ENCODE results near the gene UNC13D.

The UNC13D gene

GRCh38 chr17:75779250-75779986 is 64.8 kb downstream of the UNC13D start (continued):
- TF ChIP-seq ZSCAN5A (tag by site-specific recombination; IDR thresholded peaks at IDR 0.05) (peak; percentile 91), ZXDB (tag by site-specific recombination; IDR thresholded peaks at IDR 0.05) (peak; percentile 41; the same call in 1 of the 2 replicates), ZBTB44 (tag by site-specific recombination; IDR thresholded peaks at IDR 0.05) (peak; percentile 8; the same call in 1 of the 2 replicates), ZSCAN16 (tag by site-specific recombination; IDR thresholded peaks at IDR 0.05) (peak; percentile 58; the same call in 1 of the 2 replicates), ZNF514 (tag by site-specific recombination; IDR thresholded peaks at IDR 0.05) (no peak), ZNF549 (tag by site-specific recombination; IDR thresholded peaks at IDR 0.05) (no peak), BCL11B (tag by site-specific recombination; IDR thresholded peaks at IDR 0.05; ENCODE audit: low read depth) (no peak), ZNF645 (tag by site-specific recombination; IDR thresholded peaks at IDR 0.05) (peak; percentile 84; the same call in 1 of the 2 replicates), ZNF621 (tag by site-specific recombination; IDR thresholded peaks at IDR 0.05) (no peak), ZNF19 (tag by site-specific recombination; IDR thresholded peaks at IDR 0.05; ENCODE audit: low read depth) (no peak), ZNF223 (tag by site-specific recombination; IDR thresholded peaks at IDR 0.05) (no peak), ZNF623 (tag by site-specific recombination; IDR thresholded peaks at IDR 0.05) (no peak; the same call in 1 of the 2 replicates)

GRCh38 chr17:75778861-75779249 is 65.3 kb downstream of the UNC13D start:
- no peaks in the 10 kb centered on the region for H3K9me3 ChIP-seq (ENCODE audit: control insufficient read depth, insufficient read depth, low read depth, low read length)
- ChIA-PET CTCF (interaction anchor here (0.8 to 9.4 kb wide), 6 partner anchors 13 to 112 kb away, joined by 3 to 73 read pairs (median 4); partner anchors contain the start of genes GALK1 and RECQL5), POLR2A (interaction anchor here (0.6 to 8.1 kb wide), 9 partner anchors 12 to 259 kb away, joined by 4 to 234 read pairs (median 5); partner anchors contain the start of genes GALK1, TRIM65 and WBP2)
- H3K4me1 ChIP-seq (ENCODE audit: control insufficient read depth, insufficient read depth, low read length): peaks cover 14% of the 10 kb centered on the region; the same call in 1 of the 2 replicates
- H3K27ac ChIP-seq (ENCODE audit: extremely low read depth, low read depth, low read length): peak overlapping the region; percentile 94
- H3K36me3 ChIP-seq (ENCODE audit: control insufficient read depth in 2 of 2, insufficient read depth in 1 of 2, low read length in 2 of 2): peaks cover 0 to 49% of the 10 kb centered on the region in 2 experiments; a peak in 2 of 3 replicates
- H3K4me3 ChIP-seq (ENCODE audit: low read depth, low read length): peak overlapping the region; percentile 72
- TF ChIP-seq ZFP69B (tag by site-specific recombination; IDR thresholded peaks at IDR 0.05) (no peak), CTCF (tag by site-specific recombination; IDR thresholded peaks at IDR 0.05) (peak; percentile 82), ZNF548 (tag by site-specific recombination; IDR thresholded peaks at IDR 0.05) (no peak), PBX3 (CRISPR knock-in tag; IDR thresholded peaks at IDR 0.05) (0 out of 2 replicates have a peak, but pooled peaks have one; percentile 49), SCRT1 (tag by site-specific recombination; IDR thresholded peaks at IDR 0.05; ENCODE audit: borderline replicate concordance) (peak; percentile 94), SP2 (tag by site-specific recombination; IDR thresholded peaks at IDR 0.05) (0 out of 2 replicates have a peak, but pooled peaks have one; percentile 20), GLIS2 (tag by site-specific recombination; IDR thresholded peaks at IDR 0.05) (peak; percentile 81), ZNF654 (tag by site-specific recombination; IDR thresholded peaks at IDR 0.05; ENCODE audit: low read depth) (0 out of 2 replicates have a peak, but pooled peaks have one; percentile 5), KLF16 (tag by site-specific recombination; IDR thresholded peaks at IDR 0.05) (peak; percentile 19; the same call in 1 of the 2 replicates), ZNF514 (tag by site-specific recombination; IDR thresholded peaks at IDR 0.05) (no peak), HIC1 (tag by site-specific recombination; IDR thresholded peaks at IDR 0.05) (no peak), ZBTB26 (tag by site-specific recombination; optimal IDR thresholded peaks at IDR 0.05) (no peak), SCRT2 (tag by site-specific recombination; IDR thresholded peaks at IDR 0.05) (peak; percentile 98), MEIS1 (CRISPR knock-in tag; IDR thresholded peaks at IDR 0.05; ENCODE audit: borderline replicate concordance) (no peak)

Data from HEK293 (cell line).